H1 (cell line): ENCODE results near the gene LCP1. TPM values are rescaled to one million over a fixed set of nuclear protein-coding genes. Genes with fewer than 3 reads are reported as not detected.

ENCODE experiments used
- CTCF ChIA-PET: fragments of 300-600 bp; sonication (Branson Sonifier 250); formaldehyde crosslinking; loops from one replicate; lab custom pipeline; 2021; ENCODE audit not compliant: partially characterized antibody; lab: Charles Lee
- POLR2A ChIA-PET: fragments of 300-600 bp; sonication (Branson Sonifier 250); formaldehyde crosslinking; loops from one replicate; lab custom pipeline; 2021; ENCODE audit warnings: inconsistent platforms; ENCODE audit not compliant: partially characterized antibody; lab: Charles Lee
- DNase-seq, 2 experiments: peaks; one replicate each; pipeline versions ENCODE4 v3.0.0 to v3.0.0-alpha.2; 2010 to 2022; ENCODE audit warnings: low spot score in 2 of 2, low read depth in 1 of 2, mixed read lengths in 1 of 2
- FAIRE-seq: peaks from 2 replicates; lab custom pipeline; 2011; peaks lifted over from hg19 to GRCh38; lab: Jason Lieb, UNC
- H2AFZ ChIP-seq: 2 replicates; pipeline ENCODE4 v1.8.1; 2012; ENCODE audit warnings: low read length, inconsistent platforms
- H2AK5ac ChIP-seq: 2 replicates; pipeline ENCODE4 v1.6.1; 2013; ENCODE audit warnings: low read depth, low read length
- H2BK120ac ChIP-seq: replicated peaks from 2 replicates; pipeline ENCODE3; 2013; ENCODE audit warnings: low read depth, low read length, inconsistent platforms
- H2BK12ac ChIP-seq: 2 replicates; pipeline ENCODE4 v1.6.1; 2013; ENCODE audit warnings: low read depth, low read length
- H2BK15ac ChIP-seq: 2 replicates; pipeline ENCODE4 v1.6.1; 2013; ENCODE audit warnings: low read length
- H2BK20ac ChIP-seq: 2 replicates; pipeline ENCODE4 v1.6.1; 2013; ENCODE audit warnings: low read length
- H2BK5ac ChIP-seq: 2 replicates; pipeline ENCODE4 v1.6.1; 2013; ENCODE audit warnings: low read depth, low read length
- H3K14ac ChIP-seq: 2 replicates; pipeline ENCODE4 v1.6.1; 2013; ENCODE audit warnings: inconsistent platforms; ENCODE audit not compliant: insufficient read length
- H3K18ac ChIP-seq: 2 replicates; pipeline ENCODE4 v1.6.1; 2013; ENCODE audit warnings: low read length; ENCODE audit errors: extremely low read depth
- H3K23ac ChIP-seq: 2 replicates; pipeline ENCODE4 v1.6.1; 2013; ENCODE audit warnings: inconsistent platforms; ENCODE audit not compliant: insufficient read length
- H3K23me2 ChIP-seq: 2 replicates; pipeline ENCODE4 v1.6.1; 2013; ENCODE audit warnings: low read depth, low read length
- H3K27ac ChIP-seq: 2 replicates; pipeline ENCODE4 v1.6.1; 2011; ENCODE audit warnings: low read depth, low read length, inconsistent platforms
- H3K27me3 ChIP-seq, 4 experiments: replicated peaks in 1 of 4; 1 replicate in 1 of 4; 2 replicates in 3 of 4; pipeline versions ENCODE4 v1.6.1 to v1.8.1; 2011 to 2013; ENCODE audit warnings: low read length in 3 of 4, mild to moderate bottlenecking in 3 of 4, inconsistent platforms in 2 of 4, mixed read lengths in 2 of 4, moderate library complexity in 1 of 4; ENCODE audit not compliant: control insufficient read depth in 3 of 4, insufficient read depth in 3 of 4; ENCODE audit errors: extremely low read depth in 1 of 4
- H3K36me3 ChIP-seq, 4 experiments: 2 replicates each; pipeline versions ENCODE4 v1.6.1 to v1.8.1; 2011 to 2013; ENCODE audit warnings: mild to moderate bottlenecking in 4 of 4, low read length in 3 of 4, moderate library complexity in 2 of 4, control low read depth in 1 of 4, inconsistent platforms in 1 of 4; ENCODE audit not compliant: insufficient read depth in 4 of 4, control insufficient read depth in 2 of 4
- H3K4ac ChIP-seq: replicated peaks from 2 replicates; pipeline ENCODE3; 2013; ENCODE audit warnings: low read length, low read depth, mixed read lengths, inconsistent platforms; ENCODE audit not compliant: insufficient read length
- H3K4me1 ChIP-seq, 4 experiments: replicated peaks in 1 of 4; 1 replicate in 1 of 4; 2 replicates in 3 of 4; pipeline versions ENCODE4 v1.6.1 to v1.8.1; 2011 to 2013; ENCODE audit warnings: low read length in 3 of 4, inconsistent platforms in 2 of 4, mixed read lengths in 1 of 4; ENCODE audit not compliant: insufficient read depth in 4 of 4, control insufficient read depth in 3 of 4
- H3K4me2 ChIP-seq, 2 experiments: 2 replicates each; pipeline versions ENCODE4 v1.6.1 to v1.8.1; 2011 to 2013; ENCODE audit warnings: low read depth in 2 of 2, low read length in 2 of 2, control low read depth in 1 of 2, inconsistent platforms in 1 of 2, mild to moderate bottlenecking in 1 of 2; ENCODE audit not compliant: insufficient read depth in 1 of 2
- H3K4me3 ChIP-seq, 4 experiments: fragments of 200-600, 300-600 bp in 1 of 4; sonication (generic), shearing (Covaris generic), sonication (Bioruptor Twin) in 1 of 4; 2 replicates each; pipeline versions ENCODE4 v1.5.1 to v1.8.1; 2011 to 2016; ENCODE audit warnings: low read length in 4 of 4, low read depth in 3 of 4, control low read depth in 2 of 4, inconsistent platforms in 2 of 4, mild to moderate bottlenecking in 2 of 4, mixed read lengths in 1 of 4, moderate library complexity in 1 of 4; ENCODE audit not compliant: insufficient read depth in 2 of 4; ENCODE audit errors: extremely low read depth in 1 of 4
- H3K56ac ChIP-seq: replicated peaks from 2 replicates; pipeline ENCODE3; 2013; ENCODE audit warnings: low read depth, mild to moderate bottlenecking, mixed read lengths, low read length, inconsistent platforms; ENCODE audit not compliant: insufficient read length
- H3K79me1 ChIP-seq: 2 replicates; pipeline ENCODE4 v1.6.1; 2013; ENCODE audit warnings: low read depth, low read length, control low read depth
- H3K79me2 ChIP-seq, 2 experiments: 2 replicates each; pipeline versions ENCODE4 v1.6.1 to v1.8.1; 2012 to 2013; ENCODE audit warnings: low read length in 2 of 2, mild to moderate bottlenecking in 2 of 2, inconsistent platforms in 1 of 2; ENCODE audit not compliant: insufficient read depth in 2 of 2, control insufficient read depth in 1 of 2
- H3K9ac ChIP-seq, 4 experiments: replicated peaks in 1 of 4; 1 replicate in 1 of 4; 2 replicates in 3 of 4; pipeline versions ENCODE4 v1.6.1 to v1.8.1; 2011 to 2013; ENCODE audit warnings: low read depth in 3 of 4, low read length in 3 of 4, control low read depth in 2 of 4, mild to moderate bottlenecking in 2 of 4, moderate library complexity in 2 of 4, inconsistent platforms in 1 of 4; ENCODE audit errors: extremely low read depth in 1 of 4
- H3K9me3 ChIP-seq, 2 experiments: 2 replicates each; pipeline versions ENCODE4 v1.6.1 to v1.8.1; 2012 to 2013; ENCODE audit warnings: mild to moderate bottlenecking in 2 of 2, moderate library complexity in 2 of 2, control low read depth in 1 of 2, inconsistent platforms in 1 of 2, low read depth in 1 of 2, low read length in 1 of 2, mixed read lengths in 1 of 2; ENCODE audit not compliant: insufficient read depth in 2 of 2
- H4K20me1 ChIP-seq, 2 experiments: replicated peaks in 1 of 2; 2 replicates each; pipeline versions ENCODE3 to v1.8.1; 2011 to 2013; ENCODE audit warnings: inconsistent platforms in 2 of 2, low read length in 2 of 2, mild to moderate bottlenecking in 1 of 2; ENCODE audit not compliant: insufficient read depth in 2 of 2, control insufficient read depth in 1 of 2
- H4K5ac ChIP-seq: 2 replicates; pipeline ENCODE4 v1.6.1; 2013; ENCODE audit warnings: low read length, low read depth, mixed read lengths, inconsistent platforms; ENCODE audit not compliant: insufficient read length
- H4K8ac ChIP-seq: 2 replicates; pipeline ENCODE4 v1.8.0; 2013; ENCODE audit warnings: mild to moderate bottlenecking, moderate library complexity, low read length, inconsistent platforms; ENCODE audit not compliant: insufficient read depth; ENCODE audit errors: extremely low read depth
- H4K91ac ChIP-seq: replicated peaks from 2 replicates; pipeline ENCODE3; 2013; ENCODE audit warnings: low read length, mixed read lengths, inconsistent platforms; ENCODE audit not compliant: insufficient read length
- BACH1 ChIP-seq: IDR thresholded peaks from 2 replicates; pipeline ENCODE4 v1.6.1; 2012; ENCODE audit warnings: low read length, improper control_type of control experiment
- CEBPB ChIP-seq: IDR thresholded peaks from 2 replicates; pipeline ENCODE4 v1.6.1; 2012; ENCODE audit warnings: low read depth, low read length
- CREB1 ChIP-seq: IDR thresholded peaks from 2 replicates; pipeline ENCODE4 v1.6.1; 2012; ENCODE audit warnings: inconsistent platforms
- E2F6 ChIP-seq: IDR thresholded peaks from 2 replicates; pipeline ENCODE4 v1.6.1; 2012; ENCODE audit warnings: inconsistent platforms
- GABPA ChIP-seq: IDR thresholded peaks from 2 replicates; pipeline ENCODE4 v1.6.1; 2011; ENCODE audit warnings: mild to moderate bottlenecking, low read length, moderate library complexity, borderline replicate concordance; ENCODE audit not compliant: insufficient read depth
- HDAC2 ChIP-seq, 2 experiments: fragments of 300-600 bp in 1 of 2; sonication (generic) in 1 of 2; IDR thresholded peaks; 2 replicates each; pipeline ENCODE4 v1.6.1; 2011 to 2012; ENCODE audit warnings: low read depth in 2 of 2, low read length in 2 of 2, mild to moderate bottlenecking in 2 of 2, moderate library complexity in 2 of 2, borderline replicate concordance in 1 of 2, inconsistent platforms in 1 of 2
- NANOG ChIP-seq: IDR thresholded peaks from 2 replicates; pipeline ENCODE4 v1.6.1; 2011; ENCODE audit warnings: low read length, low read depth, mild to moderate bottlenecking, inconsistent platforms; ENCODE audit not compliant: insufficient read depth, poor library complexity, severe bottlenecking
- PHF8 ChIP-seq: fragments of 200-600 bp; sonication (generic); conservative IDR thresholded peaks from 2 replicates; pipeline ENCODE4 v1.7.1; 2012; ENCODE audit warnings: low read depth, mild to moderate bottlenecking, inconsistent platforms, low read length, moderate library complexity
- SAP30 ChIP-seq: fragments of 300-600 bp; sonication (generic); IDR thresholded peaks from 2 replicates; pipeline ENCODE4 v1.7.1; 2012; ENCODE audit warnings: low read length, moderate library complexity, mild to moderate bottlenecking, inconsistent platforms; ENCODE audit not compliant: insufficient read depth, insufficient replicate concordance
- SIN3A ChIP-seq, 2 experiments: IDR thresholded peaks in 1 of 2; conservative IDR thresholded peaks in 1 of 2; 2 replicates each; pipeline ENCODE4 v1.6.1; 2011 to 2012; ENCODE audit warnings: low read length in 2 of 2, improper control_type of control experiment in 1 of 2, low read depth in 1 of 2, mild to moderate bottlenecking in 1 of 2
- SIX5 ChIP-seq: IDR thresholded peaks from 2 replicates; pipeline ENCODE4 v1.6.1; 2011; ENCODE audit warnings: mild to moderate bottlenecking, low read depth, low read length
- SP1 ChIP-seq: IDR thresholded peaks from 2 replicates; pipeline ENCODE4 v1.6.1; 2011; ENCODE audit warnings: low read depth, low read length
- TEAD4 ChIP-seq: IDR thresholded peaks from 2 replicates; pipeline ENCODE4 v1.6.1; 2012; ENCODE audit warnings: low read depth, low read length, inconsistent platforms, mixed read lengths
- USF2 ChIP-seq: IDR thresholded peaks from 2 replicates; pipeline ENCODE4 v1.6.1; 2011; ENCODE audit warnings: low read length, improper control_type of control experiment
- polyA plus RNA-seq, 7 experiments: library from polyadenylated mRNA; depleted of rRNA in 3 of 7; stranded (reverse) in 5 of 7; unstranded in 2 of 7; fragments of >200 nt in 5 of 7; fragments of 200-250 nt in 2 of 7; gene quantifications; 1 replicate in 5 of 7; 2 replicates in 1 of 7; 4 replicates in 1 of 7; pipeline versions ENCODE4 v1.2.1 to v1.2.3, GENCODE V29; 2011 to 2013; ENCODE audit warnings: missing spikeins in 2 of 7, mixed read lengths in 2 of 7
- total RNA-seq: library from RNA; stranded (reverse); fragmentation: NEBNext Ultra II Directional; extraction: Animal tissue kit (Norgen Biotek cat#: 25700); gene quantifications from 2 replicates; pipeline ENCODE4 v1.2.1, GENCODE V29; 2021

The LCP1 gene
- total and polyA plus RNA-seq, 2 of the 8 experiments (the other 6 are each of a cell fraction or from before 2014, with no cell fraction given) = 0.65 to 4.3 TPM

DNA sequence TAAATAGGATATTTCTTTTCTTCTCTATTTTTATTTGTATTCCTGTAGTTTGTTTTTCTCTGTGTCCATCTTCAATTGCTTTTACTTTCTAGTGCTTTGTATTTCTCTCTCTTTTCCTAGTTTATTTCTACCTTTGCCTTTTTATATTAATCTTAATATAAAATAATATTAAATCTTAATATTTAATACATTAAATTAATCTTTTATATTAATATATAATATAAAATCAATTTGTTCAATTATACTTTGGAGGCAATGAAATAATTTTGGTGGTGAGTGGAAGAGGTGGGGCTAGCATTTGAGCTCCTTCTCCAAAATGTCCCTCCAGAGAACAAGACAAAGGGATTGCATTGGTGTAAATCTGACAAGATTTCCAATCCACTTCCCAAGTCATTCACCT, 70.8 kb downstream of the LCP1 start:
- Histone ChIP-seq H2BK20ac (no peak overlapping the region), H3K14ac (no peak overlapping the region), H3K56ac (no peak overlapping the region), H3K23ac (no peak overlapping the region), H3K4ac (no peak overlapping the region), H4K20me1 (no peaks in the 10 kb centered on the region), H2BK15ac (no peak overlapping the region), H3K79me1 (no peaks in the 10 kb centered on the region), H3K18ac (no peak overlapping the region), H2AFZ (no peak overlapping the region), H3K4me1 (no peaks in the 10 kb centered on the region), H4K8ac (no peak overlapping the region), H3K4me2 (no peak overlapping the region), H2AK5ac (no peak overlapping the region), H3K27me3 (no peaks in the 10 kb centered on the region), H3K4me3 (no peak overlapping the region), H4K5ac (no peak overlapping the region), H3K79me2 (no peaks in the 10 kb centered on the region), H3K9me3 (no peaks in the 10 kb centered on the region), H3K36me3 (no peaks in the 10 kb centered on the region), H3K27ac (no peak overlapping the region), H4K91ac (no peak overlapping the region), H2BK120ac (no peak overlapping the region), H3K23me2 (no peaks in the 10 kb centered on the region), H2BK5ac (no peak overlapping the region), H2BK12ac (no peak overlapping the region), H3K9ac (no peak overlapping the region)
- DNase-seq (no peak), FAIRE-seq (no peak)
- CTCF ChIA-PET = no interaction called here
- POLR2A ChIA-PET = no interaction called here
- no peak for TF ChIP-seq USF2
- no peak for TF ChIP-seq TEAD4
- no peak for TF ChIP-seq GABPA
- no peak for TF ChIP-seq SIN3A (conservative IDR thresholded peaks at IDR 0.05 in 1 of 2, IDR thresholded peaks at IDR 0.05 in 1 of 2; ENCODE audit: low read depth in 1 of 2, low read length in 2 of 2)
- no peak for TF ChIP-seq SAP30
- TF ChIP-seq SP1 = no peak
- no peak for TF ChIP-seq E2F6
- TF ChIP-seq SIX5 = no peak
- TF ChIP-seq BACH1 = no peak
- TF ChIP-seq CEBPB = no peak
- no peak for TF ChIP-seq PHF8
- no peak for TF ChIP-seq CREB1
- no peak for TF ChIP-seq NANOG
- TF ChIP-seq HDAC2 (IDR thresholded peaks at IDR 0.05; ENCODE audit: borderline replicate concordance in 1 of 2, low read depth in 2 of 2, low read length in 2 of 2) = no peak
